GM18505 (cell line): ENCODE data around the gene DDIT4.

Source experiments
- ATAC-seq: cut with Tn5 transposase; IDR thresholded peaks from one replicate; pipeline ENCODE4 v1.9.1; 2021; ENCODE audit not compliant: unreplicated experiment
- POLR2A ChIP-seq: IDR thresholded peaks from 4 replicates; pipeline ENCODE4 v1.6.1; 2011; ENCODE audit warnings: borderline replicate concordance; ENCODE audit not compliant: insufficient read depth, insufficient read length; ENCODE audit errors: extremely low read depth

DDIT4 gene

DNA sequence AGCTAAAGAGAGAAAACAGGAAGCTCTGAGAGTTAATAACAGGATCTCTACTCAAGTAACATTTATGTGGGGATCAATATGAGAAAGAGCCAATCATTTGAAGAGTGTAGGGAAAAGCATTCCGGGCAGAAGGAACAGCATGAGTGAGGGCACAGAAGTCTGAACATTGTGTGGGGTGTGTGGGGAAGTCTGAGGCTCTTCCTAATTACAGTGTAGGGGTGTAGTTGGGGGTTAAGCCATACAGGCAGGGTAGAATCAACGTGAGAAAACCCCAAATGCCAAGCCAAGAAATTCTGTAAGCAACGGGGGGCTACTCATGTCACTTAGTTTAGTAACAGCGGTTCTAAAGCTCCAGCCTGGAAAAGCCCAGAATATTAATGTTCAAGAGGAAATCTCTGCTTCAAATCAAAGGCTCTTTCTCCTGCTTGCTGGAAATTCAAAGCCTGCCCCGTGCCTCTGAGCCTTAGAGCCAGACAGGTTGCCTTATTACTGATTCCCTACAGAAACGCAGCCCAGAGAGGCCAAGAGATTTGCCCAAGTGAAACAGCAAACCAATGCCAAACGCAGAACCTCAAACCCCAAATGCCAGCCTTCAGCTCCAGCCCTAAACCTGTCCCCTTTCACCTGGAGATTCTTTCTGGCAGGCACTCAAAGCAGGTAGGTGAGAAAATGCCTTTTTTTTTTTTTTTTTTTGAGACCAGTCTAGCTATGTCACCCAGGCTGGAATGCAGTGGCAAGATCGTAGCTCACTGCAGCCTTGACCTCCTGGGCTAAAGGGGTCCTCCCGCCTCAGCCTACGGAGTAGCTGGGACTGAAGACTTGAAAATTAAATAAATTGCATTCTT is 44.9 kb downstream of the DDIT4 start:
- no peak for TF ChIP-seq POLR2A
- no peak for ATAC-seq

DNA sequence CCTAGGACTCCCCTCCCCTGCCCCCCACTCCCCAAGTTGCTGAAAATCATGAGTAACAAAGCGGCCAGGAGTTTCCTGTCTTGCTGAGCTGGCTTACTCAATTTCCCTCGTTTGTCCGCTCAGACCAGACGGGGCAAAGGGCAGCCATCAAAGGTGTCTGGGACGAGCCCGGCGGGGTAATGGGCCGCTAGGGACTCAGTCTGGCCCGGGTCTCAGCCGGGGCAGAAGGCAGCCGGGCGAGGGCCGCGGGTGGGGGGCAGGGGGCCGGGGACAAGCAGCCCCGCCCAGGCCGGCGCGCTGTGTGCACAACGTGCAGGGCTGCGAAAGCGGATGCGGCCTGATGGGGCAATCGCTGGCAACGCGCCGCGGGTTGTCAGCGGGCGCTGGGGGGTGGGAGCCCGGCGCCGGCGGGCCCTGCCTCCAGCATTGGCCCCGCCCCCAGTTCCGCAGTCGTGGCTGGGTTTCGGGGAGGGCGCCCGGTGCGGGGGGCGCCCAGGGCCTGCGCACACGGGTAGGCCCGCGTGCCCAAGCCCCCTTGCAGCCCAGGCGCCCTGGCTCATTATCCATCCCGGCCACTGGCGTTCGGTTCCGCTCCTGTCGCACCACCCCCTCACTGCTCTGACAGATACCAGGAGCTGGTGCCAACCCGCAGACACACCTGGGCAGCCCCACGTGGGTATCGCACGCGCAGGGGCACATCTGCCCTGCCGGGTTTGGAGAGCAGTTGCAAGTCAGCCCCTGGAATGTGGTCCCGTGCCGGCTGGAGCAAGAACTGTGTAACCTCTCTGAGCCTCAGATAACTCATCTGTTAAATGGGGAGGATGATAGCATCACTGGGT is 45.9 kb downstream of the DDIT4 start:
- ATAC-seq: peak; percentile 57
- TF ChIP-seq POLR2A: peak; percentile 60

DNA sequence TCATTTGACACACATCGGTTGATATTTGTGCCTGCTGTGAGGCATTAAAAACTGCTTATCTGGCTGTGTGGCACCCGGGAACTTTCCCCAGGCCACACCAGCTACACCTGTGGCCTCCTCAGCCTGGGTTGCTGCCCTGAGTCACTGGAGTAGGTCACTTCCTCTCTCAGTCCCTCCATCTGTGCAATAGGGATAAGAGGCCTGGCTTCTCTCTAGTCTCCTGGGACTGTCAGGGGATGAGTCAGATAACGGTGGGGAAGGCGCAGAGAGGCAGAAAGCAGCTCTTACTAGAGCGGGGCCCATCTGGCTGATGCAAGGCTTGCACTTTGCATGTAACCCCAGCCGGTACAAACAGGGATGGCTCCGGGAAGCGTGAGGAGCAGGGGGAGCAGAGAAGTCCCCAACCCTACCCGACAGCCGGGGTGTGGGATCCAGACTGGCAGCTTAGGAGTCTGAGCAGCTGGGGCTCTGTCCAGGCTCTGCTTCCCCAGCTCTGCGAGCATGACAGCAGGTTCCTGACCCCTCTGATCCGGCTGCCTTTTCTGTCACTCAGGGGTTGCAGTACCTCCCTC is 47.0 kb downstream of the DDIT4 start:
- peak; percentile 57 for TF ChIP-seq POLR2A
- ATAC-seq: peak; percentile 47

- no peak for ATAC-seq
- TF ChIP-seq POLR2A: no peak
Observed at GRCh38 chr10:72321248-72322029, 47.7 kb downstream of the DDIT4 start.

- ATAC-seq: no peak
- TF ChIP-seq POLR2A: no peak
Observed at GRCh38 chr10:72322030-72322279, 48.2 kb downstream of the DDIT4 start.

GRCh38 chr10:72322280-72323058 is 48.7 kb downstream of the DDIT4 start:
- no peak for TF ChIP-seq POLR2A
- ATAC-seq: no peak

- ATAC-seq: no peak
- TF ChIP-seq POLR2A: no peak
Observed at GRCh38 chr10:72323108-72323749, 49.5 kb downstream of the DDIT4 start.

DNA sequence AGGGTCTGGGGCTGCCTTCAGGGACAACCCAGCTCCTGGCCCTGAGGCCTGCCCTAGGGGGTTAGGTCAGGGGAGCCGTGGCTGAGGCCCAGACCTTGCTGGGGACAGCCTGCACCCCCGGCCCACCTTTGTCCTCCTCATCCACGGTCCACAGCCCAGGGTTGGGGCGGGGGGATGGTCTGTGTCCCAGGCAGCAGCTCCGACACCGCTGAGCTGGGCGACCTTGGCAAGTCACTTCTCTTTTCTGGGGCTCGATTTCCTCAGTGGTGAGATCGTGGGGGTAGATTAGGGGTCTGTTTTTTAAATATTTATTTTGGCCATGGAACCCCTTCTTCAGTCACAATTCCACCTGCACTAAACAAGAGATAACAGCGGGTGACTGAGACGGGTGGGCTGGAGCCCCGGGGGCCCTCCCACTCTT is 50.1 kb downstream of the DDIT4 start:
- no peak for TF ChIP-seq POLR2A
- ATAC-seq: no peak
